Natural killer cell (primary cell): ENCODE data around the gene DYNLRB1. TPM values are rescaled to one million over a fixed set of nuclear protein-coding genes. Genes with fewer than 3 reads are reported as not detected.

Source experiments
- ATAC-seq, 3 donors: fragments of 150-1000 bp in 2 of 3; fragments of 200-7000 bp in 1 of 3; cut with Tn5 transposase; 1 replicate in 1 of 3; 2 replicates in 2 of 3; pipeline ENCODE4 v1.10.0; 2021; ENCODE audit warnings: mild to moderate bottlenecking in 2 of 3, moderate library complexity in 2 of 3
- DNase-seq, 2 donors: peaks; one replicate each; pipeline versions ENCODE4 v3.0.0 to v3.0.0-alpha.2; 2013 to 2021; ENCODE audit warnings: mixed read lengths in 1 of 2
- H3K27ac ChIP-seq: one replicate; pipeline ENCODE4 v1.5.1; 2013; ENCODE audit warnings: mild to moderate bottlenecking, low read length
- H3K27me3 ChIP-seq: one replicate; pipeline ENCODE4 v1.6.1; 2013; ENCODE audit warnings: low read length; ENCODE audit not compliant: control insufficient read depth, insufficient read depth
- H3K36me3 ChIP-seq: one replicate; pipeline ENCODE4 v1.6.1; 2013; ENCODE audit warnings: low read length; ENCODE audit not compliant: control insufficient read depth, insufficient read depth
- H3K4me1 ChIP-seq: one replicate; pipeline ENCODE4 v1.6.1; 2013; ENCODE audit warnings: low read length; ENCODE audit not compliant: control insufficient read depth, insufficient read depth
- H3K4me3 ChIP-seq: one replicate; pipeline ENCODE4 v1.5.1; 2013; ENCODE audit warnings: low read length
- H3K9me3 ChIP-seq: one replicate; pipeline ENCODE4 v1.6.1; 2013; ENCODE audit warnings: low read length; ENCODE audit not compliant: control insufficient read depth, insufficient read depth
- H3K27ac Mint-ChIP-seq, 2 donors: one replicate each; pipeline ENCODE4 v1.8.0; 2022; ENCODE audit warnings: mild to moderate bottlenecking in 2 of 2, mixed read lengths in 2 of 2, moderate library complexity in 1 of 2
- H3K27me3 Mint-ChIP-seq, 2 donors: one replicate each; pipeline ENCODE4 v1.8.0; 2022; ENCODE audit warnings: low read depth in 2 of 2, mixed read lengths in 2 of 2
- H3K36me3 Mint-ChIP-seq: one replicate; pipeline ENCODE4 v1.8.0; 2022; ENCODE audit warnings: mixed read lengths
- H3K4me1 Mint-ChIP-seq, 2 donors: one replicate each; pipeline ENCODE4 v1.8.0; 2022; ENCODE audit warnings: mixed read lengths in 2 of 2
- H3K4me3 Mint-ChIP-seq: one replicate; pipeline ENCODE4 v1.8.0; 2022; ENCODE audit warnings: mild to moderate bottlenecking, moderate library complexity, mixed read lengths
- H3K9me3 Mint-ChIP-seq, 2 donors: one replicate each; pipeline ENCODE4 v1.8.0; 2022; ENCODE audit warnings: mixed read lengths in 2 of 2
- CTCF ChIP-seq: fragments of 200-600 bp; IDR thresholded peaks from one replicate; pipeline ENCODE4 v1.8.0; 2022; ENCODE audit warnings: antibody characterized with exemption
- WGBS: methylation state at CpG from one replicate; pipeline ENCODE4 v1.1.7; 2013; ENCODE audit warnings: missing lambda C conversion rate; ENCODE audit not compliant: insufficient coverage; 5-methylcytosine and 5-hydroxymethylcytosine counted together
- intact Hi-C: fragments of 100-400 bp; cut with micrococcal nuclease; formaldehyde crosslinking; loops from one replicate; pipeline ENCODE4 v1.14.2; 2022
- total RNA-seq, 4 donors: library from RNA; stranded (reverse); fragments of 120-200 nt in 1 of 4; gene quantifications; one replicate each; pipeline versions ENCODE4 v1.2.3 to v1.2.4, GENCODE V29; 2013 to 2022

DYNLRB1 gene
- total RNA-seq, 3 donors from 2014 or later (not counting 1 experiment from before 2014, with no cell fraction given) = 58.7 to 65.5 (median 61.4) TPM

- DNase-seq (no peak), ATAC-seq (no peak)
- H3K27me3 ChIP-seq = no peaks in the 10 kb centered on the region
- no peaks in the 10 kb centered on the region for H3K36me3 Mint-ChIP-seq
- no peak overlapping the region for H3K4me3 ChIP-seq
- peaks cover 42 to 47% of the 10 kb centered on the region in 2 donors for H3K4me1 Mint-ChIP-seq
- no peak overlapping the region for H3K27ac ChIP-seq
- peaks cover 29% of the 10 kb centered on the region for H3K4me1 ChIP-seq
- TF ChIP-seq CTCF = no peak
- peaks cover 47% of the 10 kb centered on the region for H3K36me3 ChIP-seq
- peak overlapping the region in 1 of 2 donors; percentile 8 for H3K27ac Mint-ChIP-seq
- intact Hi-C loops = no loop called here
- no peak overlapping the region for H3K4me3 Mint-ChIP-seq
- WGBS = 93% methylated on average over 14 of the region's 14 CpGs
- no peaks in the 10 kb centered on the region for H3K9me3 Mint-ChIP-seq
- no peaks in the 10 kb centered on the region for H3K9me3 ChIP-seq
- H3K27me3 Mint-ChIP-seq = no peaks in the 10 kb centered on the region
Observed at GRCh38 chr20:34525709-34526416, 9.6 kb downstream of the DYNLRB1 start.

GRCh38 chr20:34526466-34526865 is 10.2 kb downstream of the DYNLRB1 start:
- Mint-ChIP-seq H3K27ac (no peak overlapping the region), H3K27me3 (no peaks in the 10 kb centered on the region), H3K4me3 (no peak overlapping the region), H3K9me3 (no peaks in the 10 kb centered on the region), H3K4me1 (peaks cover 44 to 53% of the 10 kb centered on the region in 2 donors), H3K36me3 (no peaks in the 10 kb centered on the region)
- peaks cover 29% of the 10 kb centered on the region for H3K4me1 ChIP-seq
- WGBS = 98% methylated on average over 3 of the region's 5 CpGs
- ATAC-seq (no peak), DNase-seq (no peak)
- no peaks in the 10 kb centered on the region for H3K27me3 ChIP-seq
- intact Hi-C loops = no loop called here
- no peaks in the 10 kb centered on the region for H3K9me3 ChIP-seq
- peaks cover 47% of the 10 kb centered on the region for H3K36me3 ChIP-seq
- H3K4me3 ChIP-seq = no peak overlapping the region
- H3K27ac ChIP-seq = no peak overlapping the region
- TF ChIP-seq CTCF = no peak

- ATAC-seq = no peak
- no peak overlapping the region for H3K4me3 Mint-ChIP-seq
- no peak for DNase-seq
- Histone ChIP-seq H3K27ac (no peak overlapping the region), H3K4me1 (peaks cover 29% of the 10 kb centered on the region), H3K9me3 (no peaks in the 10 kb centered on the region), H3K36me3 (peaks cover 52% of the 10 kb centered on the region), H3K4me3 (no peak overlapping the region), H3K27me3 (no peaks in the 10 kb centered on the region)
- H3K36me3 Mint-ChIP-seq = no peaks in the 10 kb centered on the region
- WGBS = 98% methylated on average over 10 of the region's 10 CpGs
- H3K4me1 Mint-ChIP-seq = peaks cover 47 to 55% of the 10 kb centered on the region in 2 donors
- H3K9me3 Mint-ChIP-seq = no peaks in the 10 kb centered on the region
- no peak for TF ChIP-seq CTCF
- intact Hi-C loops = no loop called here
- H3K27ac Mint-ChIP-seq = no peak overlapping the region
- no peaks in the 10 kb centered on the region for H3K27me3 Mint-ChIP-seq
Observed at GRCh38 chr20:34527016-34527415, 10.8 kb downstream of the DYNLRB1 start.

- no peaks in the 10 kb centered on the region for H3K9me3 Mint-ChIP-seq
- intact Hi-C loops = no loop called here
- peak overlapping the region; percentile 75 to 82 for H3K27ac Mint-ChIP-seq
- H3K4me3 Mint-ChIP-seq = peak overlapping the region; percentile 56
- H3K27me3 ChIP-seq = no peaks in the 10 kb centered on the region
- H3K27me3 Mint-ChIP-seq = no peaks in the 10 kb centered on the region
- H3K36me3 ChIP-seq = peaks cover 59% of the 10 kb centered on the region
- no peak for DNase-seq
- 75% methylated on average over 5 of the region's 5 CpGs for WGBS
- no peak overlapping the region for H3K27ac ChIP-seq
- peak; percentile 64 to 72 (median 65) for ATAC-seq
- peaks cover 35 to 37% of the 10 kb centered on the region in 2 donors for H3K4me1 Mint-ChIP-seq
- TF ChIP-seq CTCF = no peak
- H3K4me1 ChIP-seq = peaks cover 21% of the 10 kb centered on the region
- no peak overlapping the region for H3K4me3 ChIP-seq
- no peaks in the 10 kb centered on the region for H3K9me3 ChIP-seq
- no peaks in the 10 kb centered on the region for H3K36me3 Mint-ChIP-seq
Observed at GRCh38 chr20:34528921-34529297, 12.7 kb downstream of the DYNLRB1 start.
